Activated CD4-positive, alpha-beta T cell treated with anti-CD3 and anti-CD28 coated beads, Interleukin-2, amount 50 U/mL, for 48 hours (primary cell): ENCODE results near the gene HEATR5A.
A peak's percentile ranks its signal among the peaks of the same experiment; 100 is the strongest.
"Not testable (repeated sequence)": the region's sequence is repeated elsewhere in the genome, so short reads cannot be mapped to it uniquely, and the experiment has no call there.

ENCODE experiments used
- DNase-seq, 2 experiments: peaks; one replicate each; pipeline ENCODE4 v3.0.0-alpha.2; 2020

The HEATR5A gene

GRCh38 chr14:31280132-31280870, 140.0 kb downstream of the HEATR5A start:
- no peak for DNase-seq

- no peak for DNase-seq
Measured at GRCh38 chr14:31278883-31279282, 141.5 kb downstream of the HEATR5A start.

- DNase-seq: no peak
Measured at GRCh38 chr14:31277085-31277484, 143.3 kb downstream of the HEATR5A start.

GRCh38 chr14:31276417-31276816, 143.9 kb downstream of the HEATR5A start:
- not testable (repeated sequence) for DNase-seq

GRCh38 chr14:31275731-31276130, 144.6 kb downstream of the HEATR5A start:
- no peak for DNase-seq

GRCh38 chr14:31271648-31272047, 148.7 kb downstream of the HEATR5A start:
- DNase-seq: no peak

GRCh38 chr14:31270196-31270772, 150.1 kb downstream of the HEATR5A start:
- DNase-seq: peak; percentile 29 to 48

GRCh38 chr14:31269634-31270195, 150.6 kb downstream of the HEATR5A start:
- DNase-seq: no peak

- DNase-seq: no peak
Measured at GRCh38 chr14:31268216-31268615, 152.1 kb downstream of the HEATR5A start.

GRCh38 chr14:31266437-31267331, 153.7 kb downstream of the HEATR5A start:
- no peak for DNase-seq

- no peak for DNase-seq
Measured at GRCh38 chr14:31265701-31266398, 154.5 kb downstream of the HEATR5A start.

GRCh38 chr14:31263485-31264133, 156.7 kb downstream of the HEATR5A start:
- no peak for DNase-seq

GRCh38 chr14:31261859-31262731, 158.3 kb downstream of the HEATR5A start:
- no peak for DNase-seq

GRCh38 chr14:31261523-31261858, 158.9 kb downstream of the HEATR5A start:
- DNase-seq: no peak

- DNase-seq: not testable (repeated sequence)
Measured at GRCh38 chr14:31259040-31259435, 161.3 kb downstream of the HEATR5A start.

GRCh38 chr14:31258427-31259039, 161.8 kb downstream of the HEATR5A start:
- no peak for DNase-seq

GRCh38 chr14:31257554-31258426, 162.6 kb downstream of the HEATR5A start:
- not testable (repeated sequence) for DNase-seq

GRCh38 chr14:31257244-31257553, 163.2 kb downstream of the HEATR5A start:
- no peak for DNase-seq

- no peak for DNase-seq
Measured at GRCh38 chr14:31256534-31257243, 163.7 kb downstream of the HEATR5A start.
